DOHH2 (cell line): ENCODE measurements around the gene NPTN.

ENCODE experiments used
- H3F3A ChIP-seq: fragments of 200-600 bp; sonication (generic), shearing (Covaris generic); 2 replicates; pipeline ENCODE4 v1.6.0; 2016; ENCODE audit warnings: antibody characterized with exemption, mild to moderate bottlenecking; ENCODE audit not compliant: control insufficient read depth, insufficient read depth
- H3K27ac ChIP-seq: fragments of 200-600 bp; sonication (generic); 2 replicates; pipeline ENCODE4 v1.5.1; 2014; ENCODE audit warnings: low read depth, mild to moderate bottlenecking, low read length, moderate library complexity
- H3K27me3 ChIP-seq: fragments of 200-600 bp; sonication (generic); 2 replicates; pipeline ENCODE4 v1.6.1; 2014; ENCODE audit warnings: mild to moderate bottlenecking, low read length, mixed read lengths; ENCODE audit not compliant: control insufficient read depth
- H3K36me3 ChIP-seq: fragments of 200-600 bp; sonication (generic); 2 replicates; pipeline ENCODE4 v1.6.1; 2014; ENCODE audit warnings: mild to moderate bottlenecking, low read length, moderate library complexity, mixed read lengths; ENCODE audit not compliant: control insufficient read depth
- H3K4me1 ChIP-seq: fragments of 200-600 bp; sonication (generic); 2 replicates; pipeline ENCODE4 v1.6.1; 2014; ENCODE audit warnings: mild to moderate bottlenecking, low read length, mixed read lengths; ENCODE audit not compliant: control insufficient read depth
- H3K4me2 ChIP-seq: fragments of 200-600 bp; sonication (generic); 2 replicates; pipeline ENCODE4 v1.6.0; 2014; ENCODE audit warnings: mild to moderate bottlenecking, low read length, moderate library complexity
- H3K4me3 ChIP-seq: fragments of 200-600 bp; sonication (generic); 2 replicates; pipeline ENCODE4 v1.5.1; 2014; ENCODE audit warnings: mild to moderate bottlenecking, low read length, mixed read lengths
- H3K79me2 ChIP-seq: fragments of 200-600 bp; sonication (generic); 2 replicates; pipeline ENCODE4 v1.6.1; 2014; ENCODE audit warnings: mild to moderate bottlenecking, low read length, mixed read lengths; ENCODE audit not compliant: control insufficient read depth
- H3K9me2 ChIP-seq: fragments of 200-600 bp; sonication (generic); replicated peaks from 2 replicates; pipeline ENCODE4 v1.6.1; 2014; ENCODE audit warnings: mild to moderate bottlenecking, low read length, mixed read lengths; ENCODE audit not compliant: control insufficient read depth
- H3K9me3 ChIP-seq: fragments of 200-600 bp; sonication (generic); 2 replicates; pipeline ENCODE4 v1.6.1; 2014; ENCODE audit warnings: antibody characterized with exemption, low read length, mixed read lengths; ENCODE audit not compliant: control insufficient read depth, insufficient read depth
- H4K20me1 ChIP-seq: fragments of 200-600 bp; sonication (generic); 2 replicates; pipeline ENCODE4 v1.6.0; 2014; ENCODE audit warnings: low read depth, mild to moderate bottlenecking, antibody characterized with exemption, low read length, moderate library complexity; ENCODE audit not compliant: control insufficient read depth, insufficient read depth
- CTCF ChIP-seq: fragments of 200-600 bp; sonication (generic); IDR thresholded peaks from one replicate; pipeline ENCODE4 v1.5.1; 2014; ENCODE audit warnings: antibody characterized with exemption, mild to moderate bottlenecking, low read depth, low read length; ENCODE audit not compliant: poor library complexity, severe bottlenecking
- EZH2phosphoT487 ChIP-seq: fragments of 200-600 bp; sonication (generic); IDR thresholded peaks from 2 replicates; pipeline ENCODE4 v1.6.1; 2017; ENCODE audit warnings: borderline replicate concordance, mild to moderate bottlenecking, antibody characterized with exemption, low read length, moderate library complexity, mixed read lengths

Gene NPTN

GRCh38 chr15:73538563-73539211 is 94.5 kb downstream of the NPTN start:
- H3K9me3 ChIP-seq, result no peaks in the 10 kb centered on the region

GRCh38 chr15:73538123-73538522 is 95.1 kb downstream of the NPTN start:
- no peak for TF ChIP-seq CTCF
- no peak for TF ChIP-seq EZH2phosphoT487
- Histone ChIP-seq H3K9me2 (no peaks in the 10 kb centered on the region), H3K4me1 (no peaks in the 10 kb centered on the region), H3K9me3 (no peaks in the 10 kb centered on the region), H3K4me2 (no peak overlapping the region), H3K27me3 (peaks cover 2% of the 10 kb centered on the region; the same call in 1 of the 2 replicates), H3K27ac (no peak overlapping the region), H4K20me1 (no peaks in the 10 kb centered on the region), H3K36me3 (no peaks in the 10 kb centered on the region), H3K79me2 (no peaks in the 10 kb centered on the region), H3F3A (no peaks in the 10 kb centered on the region), H3K4me3 (no peak overlapping the region)

More at GRCh38 chr15:73538563-73539211, 94.5 kb downstream of the NPTN start:
- Histone ChIP-seq H3K27ac (no peak overlapping the region), H3K9me2 (no peaks in the 10 kb centered on the region), H3K4me1 (no peaks in the 10 kb centered on the region), H3F3A (no peaks in the 10 kb centered on the region), H3K27me3 (peaks cover 2% of the 10 kb centered on the region; the same call in 1 of the 2 replicates), H3K79me2 (no peaks in the 10 kb centered on the region), H4K20me1 (no peaks in the 10 kb centered on the region), H3K4me2 (no peak overlapping the region), H3K36me3 (no peaks in the 10 kb centered on the region), H3K4me3 (no peak overlapping the region)
- TF ChIP-seq CTCF, result no peak

GRCh38 chr15:73530649-73531048 is 102.5 kb downstream of the NPTN start:
- no peak overlapping the region for H3K27ac ChIP-seq
- no peak overlapping the region for H3K4me2 ChIP-seq
- H3K36me3 ChIP-seq, result no peaks in the 10 kb centered on the region

More at GRCh38 chr15:73530649-73531048, 102.5 kb downstream of the NPTN start:
- H3K79me2 ChIP-seq, result no peaks in the 10 kb centered on the region
- TF ChIP-seq CTCF (no peak), EZH2phosphoT487 (no peak)
- H3K9me3 ChIP-seq, result no peaks in the 10 kb centered on the region
- no peaks in the 10 kb centered on the region for H3F3A ChIP-seq
- no peaks in the 10 kb centered on the region for H4K20me1 ChIP-seq
- H3K4me1 ChIP-seq, result no peaks in the 10 kb centered on the region
- no peaks in the 10 kb centered on the region for H3K9me2 ChIP-seq
- no peak overlapping the region for H3K4me3 ChIP-seq
- peaks cover 7% of the 10 kb centered on the region; the same call in 1 of the 2 replicates for H3K27me3 ChIP-seq
